WI38 (cell line): ENCODE results near the gene CCDC184.

Experiments
- H3K4me3 ChIP-seq: 2 replicates; pipeline ENCODE4 v1.5.1; 2011; ENCODE audit warnings: low read depth, mild to moderate bottlenecking, control low read depth, low read length
- CTCF ChIP-seq: IDR thresholded peaks from 2 replicates; pipeline ENCODE4 v1.5.1; 2012; ENCODE audit warnings: low read depth, mild to moderate bottlenecking, control low read depth, low read length

CCDC184 gene

DNA sequence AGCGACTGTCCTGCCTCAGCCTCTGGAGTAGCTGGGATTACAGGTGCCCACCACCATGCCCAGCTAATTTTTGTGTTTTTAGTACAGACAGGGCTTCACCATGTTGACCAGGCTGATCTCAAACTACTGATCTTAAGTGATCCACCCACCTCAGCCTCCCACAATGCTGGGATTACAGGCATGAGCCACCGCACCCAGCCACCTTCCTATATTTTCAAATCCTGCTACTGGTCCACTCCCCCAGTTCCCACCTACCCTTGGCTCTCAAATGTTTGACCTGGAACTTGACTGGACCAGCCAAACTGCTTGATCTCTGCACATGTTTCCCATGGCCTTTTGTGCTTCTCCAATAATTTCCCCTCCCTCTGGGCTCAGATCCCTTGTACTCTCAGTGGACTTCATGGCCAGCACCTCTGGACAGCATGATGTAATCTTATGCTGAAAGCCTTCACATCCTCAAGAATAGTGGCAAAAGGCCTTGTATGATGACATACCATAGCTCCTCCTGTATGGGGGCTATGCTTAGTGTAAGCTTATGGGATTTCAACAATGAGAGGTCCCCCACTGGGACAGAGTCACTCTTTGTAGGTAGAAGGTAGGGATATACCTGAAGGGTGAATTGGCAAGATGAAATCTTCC is 2.5 kb upstream of the CCDC184 start:
- no peak for TF ChIP-seq CTCF

GRCh38 chr12:48182631-48183030 is 813 bp upstream of the CCDC184 start:
- TF ChIP-seq CTCF = no peak

More for the DNA sequence above, 2.5 kb upstream of the CCDC184 start:
- H3K4me3 ChIP-seq = no peak overlapping the region

GRCh38 chr12:48183876-48184548 is 568 bp downstream of the CCDC184 start:
- H3K4me3 ChIP-seq = peak overlapping the region; percentile 72
- no peak for TF ChIP-seq CTCF

More at GRCh38 chr12:48182631-48183030, 813 bp upstream of the CCDC184 start:
- H3K4me3 ChIP-seq = peak overlapping the region; percentile 72

DNA sequence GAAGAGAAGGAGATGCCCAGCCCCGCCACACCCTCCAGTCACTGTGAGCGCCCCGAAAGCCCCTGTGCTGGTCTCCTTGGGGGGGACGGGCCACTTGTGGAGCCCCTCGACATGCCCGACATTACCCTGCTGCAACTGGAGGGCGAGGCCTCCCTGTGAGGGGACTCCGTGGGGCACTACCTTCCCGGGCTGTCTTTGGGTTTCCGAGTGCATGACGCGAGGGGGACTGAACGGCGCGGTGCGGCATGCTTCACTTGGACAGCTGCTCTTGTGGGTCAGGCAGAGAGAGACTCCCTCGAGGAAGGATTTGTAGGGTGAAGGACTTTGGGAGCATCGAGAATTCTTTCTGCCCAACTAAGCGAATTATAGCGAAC is 1.1 kb downstream of the CCDC184 start:
- no peak overlapping the region for H3K4me3 ChIP-seq
- no peak for TF ChIP-seq CTCF

GRCh38 chr12:48185181-48185919 is 1.9 kb downstream of the CCDC184 start:
- no peak for TF ChIP-seq CTCF
- H3K4me3 ChIP-seq = no peak overlapping the region

DNA sequence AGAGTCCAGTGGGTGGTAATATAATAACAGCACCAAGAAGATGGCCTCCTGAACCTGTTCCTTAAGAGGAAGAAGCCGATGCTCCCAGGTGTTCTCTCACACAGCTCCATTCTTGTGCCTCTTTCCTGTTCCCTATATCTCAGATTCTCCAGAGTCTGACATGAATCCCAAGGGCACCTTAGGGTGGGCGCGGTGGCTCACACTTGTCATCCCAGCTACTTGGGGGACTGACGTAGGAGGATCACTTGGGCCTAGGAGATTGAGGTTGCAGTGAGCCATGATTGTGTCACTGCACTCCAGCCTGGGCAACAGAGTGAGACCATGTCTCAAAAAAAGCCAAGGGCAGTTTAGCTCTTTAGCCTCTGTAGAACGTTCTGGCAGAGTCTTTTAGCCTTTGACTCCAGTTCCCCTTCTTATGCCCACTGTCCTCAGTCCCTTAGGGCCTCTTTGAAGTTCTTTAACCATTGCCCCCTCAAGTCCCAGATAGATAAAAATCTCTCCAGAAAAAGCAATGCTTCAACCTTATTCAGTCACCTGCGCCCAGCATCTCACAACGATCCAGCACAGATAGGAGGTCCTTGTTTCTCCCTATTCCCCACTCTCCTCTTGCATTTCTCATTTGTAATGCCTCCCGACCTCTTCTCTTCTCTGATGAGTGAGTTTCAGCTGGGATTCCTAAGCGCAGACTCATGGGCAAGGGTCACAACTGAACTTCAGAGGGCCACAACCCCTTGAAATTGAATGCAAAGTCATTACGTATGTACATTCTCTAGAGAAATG is 4.7 kb downstream of the CCDC184 start:
- H3K4me3 ChIP-seq = no peak overlapping the region
- no peak for TF ChIP-seq CTCF
